ENCODE data around the gene FHAD1. TPM values are rescaled to one million over a fixed set of nuclear protein-coding genes. Genes with fewer than 3 reads are reported as not detected.

The FHAD1 gene
- total and polyA plus RNA-seq, 9 of the 15 experiments (the other 6 are each of a cell fraction or from before 2014, with no cell fraction given): 0.32 to 2.1 (median 1.5) TPM; not detected in 1

- TF ChIP-seq CEBPG (CRISPR knock-in tag; IDR thresholded peaks at IDR 0.05) (no peak), CEBPG (tag; conservative IDR thresholded peaks at IDR 0.05 in 1 of 2, IDR thresholded peaks at IDR 0.05 in 1 of 2) (no peak), STAT6 (CRISPR knock-in tag; IDR thresholded peaks at IDR 0.05) (no peak), TCF7 (IDR thresholded peaks at IDR 0.05; ENCODE audit: borderline replicate concordance) (no peak), CSDE1 (IDR thresholded peaks at IDR 0.05) (no peak), MTA2 (IDR thresholded peaks at IDR 0.05; ENCODE audit: low read depth) (no peak), ZKSCAN3 (CRISPR knock-in tag; IDR thresholded peaks at IDR 0.05) (no peak), KLF16 (IDR thresholded peaks at IDR 0.05) (peak; percentile 48; the same call in 1 of the 2 replicates), CREB3 (tag; conservative IDR thresholded peaks at IDR 0.05; ENCODE audit: low read depth) (no peak), SMAD2 (IDR thresholded peaks at IDR 0.05; ENCODE audit: low read depth, low read length) (no peak), GTF3C2 (IDR thresholded peaks at IDR 0.05; ENCODE audit: borderline replicate concordance, extremely low read depth, insufficient read length) (no peak), EP400 (IDR thresholded peaks at IDR 0.05) (no peak; the same call in 1 of the 2 replicates), TAF7 (tag; IDR thresholded peaks at IDR 0.05) (no peak), GATAD2A (IDR thresholded peaks at IDR 0.05) (no peak), PTBP1 (IDR thresholded peaks at IDR 0.05; ENCODE audit: low read depth, low read length) (no peak), TCF7L2 (IDR thresholded peaks at IDR 0.05; ENCODE audit: low read depth, low read length) (no peak), NFE2L1 (tag; IDR thresholded peaks at IDR 0.05; ENCODE audit: borderline replicate concordance, low read depth) (no peak), ZNF589 (CRISPR knock-in tag; IDR thresholded peaks at IDR 0.05; ENCODE audit: low read depth) (no peak), THAP12 (CRISPR knock-in tag; IDR thresholded peaks at IDR 0.05) (no peak), ESRRA (IDR thresholded peaks at IDR 0.05; ENCODE audit: borderline replicate concordance, low read depth) (no peak)
Measured at GRCh38 chr1:15328351-15329103, 81.5 kb downstream of the FHAD1 start (continued).

Measured in K562 (cell line).